GM12872 (cell line): ENCODE results near the gene ADGRG1.

ENCODE experiments used
- CTCF ChIP-seq: IDR thresholded peaks from 3 replicates; pipeline ENCODE4 v1.5.1; 2011; ENCODE audit warnings: low read depth, mild to moderate bottlenecking, low read length, moderate library complexity; ENCODE audit not compliant: insufficient read depth

The ADGRG1 gene

GRCh38 chr16:57629516-57630406 is 1.3 kb downstream of the ADGRG1 start:
- no peak for TF ChIP-seq CTCF

GRCh38 chr16:57630407-57630797 is 2.0 kb downstream of the ADGRG1 start:
- TF ChIP-seq CTCF: no peak

GRCh38 chr16:57630931-57631845 is 2.8 kb downstream of the ADGRG1 start:
- TF ChIP-seq CTCF: no peak

- TF ChIP-seq CTCF: no peak
Measured at GRCh38 chr16:57632568-57632967, 4.1 kb downstream of the ADGRG1 start.

- no peak for TF ChIP-seq CTCF
Measured at GRCh38 chr16:57633383-57634064, 5.1 kb downstream of the ADGRG1 start.

- no peak for TF ChIP-seq CTCF
Measured at GRCh38 chr16:57634171-57634570, 5.7 kb downstream of the ADGRG1 start.
